HEK293 (cell line): ENCODE results near the gene DIS3L2.

ENCODE experiments used
- CTCF ChIA-PET: fragments of 350-600 bp; formaldehyde crosslinking; extraction: SDS; loops from one replicate; lab custom pipeline; 2021; ENCODE audit warnings: antibody characterized with exemption; lab: Yijun Ruan, JAX
- POLR2A ChIA-PET: fragments of 300-600 bp; formaldehyde crosslinking; extraction: SDS; loops from one replicate; lab custom pipeline; 2020; ENCODE audit warnings: antibody characterized with exemption, inconsistent platforms; lab: Yijun Ruan, JAX
- H3K27ac ChIP-seq: fragments of 200-500 bp; sonication (Bioruptor generic); 2 replicates; pipeline ENCODE4 v1.5.1; 2014; ENCODE audit warnings: low read depth, low read length, control low read depth, inconsistent platforms; ENCODE audit errors: extremely low read depth
- H3K36me3 ChIP-seq, 2 experiments: fragments of 200-500 bp in 1 of 2; sonication (Bioruptor generic) in 1 of 2; 1 replicate in 1 of 2; 2 replicates in 1 of 2; pipeline ENCODE4 v1.5.1; 2014 to 2017; ENCODE audit warnings: inconsistent platforms in 2 of 2, low read length in 2 of 2; ENCODE audit not compliant: control insufficient read depth in 2 of 2, insufficient read depth in 1 of 2
- H3K4me1 ChIP-seq: fragments of 200-500 bp; sonication (Bioruptor generic); 2 replicates; pipeline ENCODE4 v1.5.1; 2014; ENCODE audit warnings: mild to moderate bottlenecking, low read length, inconsistent platforms; ENCODE audit not compliant: control insufficient read depth, insufficient read depth
- H3K4me3 ChIP-seq: 2 replicates; pipeline ENCODE4 v1.5.1; 2011; ENCODE audit warnings: low read depth, mild to moderate bottlenecking, control low read depth, low read length, moderate library complexity
- H3K9me3 ChIP-seq: fragments of 200-500 bp; sonication (Bioruptor generic); 2 replicates; pipeline ENCODE4 v1.5.1; 2014; ENCODE audit warnings: low read depth, low read length, inconsistent platforms; ENCODE audit not compliant: control insufficient read depth, insufficient read depth
- ELK4 ChIP-seq: IDR thresholded peaks from 2 replicates; pipeline ENCODE4 v1.6.1; 2011; ENCODE audit warnings: mild to moderate bottlenecking, low read depth, low read length, borderline replicate concordance
- IKZF3 ChIP-seq: fragments of 450-650 bp; IDR thresholded peaks from 2 replicates; pipeline ENCODE4 v1.5.0; 2018; ENCODE audit warnings: missing biosample characterization, mild to moderate bottlenecking, missing genetic modification characterization, moderate library complexity
- PRDM10 ChIP-seq: fragments of 450-650 bp; formaldehyde crosslinking; IDR thresholded peaks from 2 replicates; pipeline ENCODE4 v1.5.1; 2016; ENCODE audit warnings: missing biosample characterization, missing genetic modification characterization
- PRDM2 ChIP-seq: fragments of 450-650 bp; formaldehyde crosslinking; IDR thresholded peaks from 2 replicates; pipeline ENCODE4 v1.5.1; 2016; ENCODE audit warnings: missing biosample characterization, missing genetic modification characterization, borderline replicate concordance
- PRDM6 ChIP-seq: fragments of 450-650 bp; formaldehyde crosslinking; IDR thresholded peaks from 2 replicates; pipeline ENCODE4 v1.5.1; 2017; ENCODE audit warnings: missing biosample characterization, missing genetic modification characterization
- SP2 ChIP-seq: fragments of 450-650 bp; formaldehyde crosslinking; IDR thresholded peaks from 2 replicates; pipeline ENCODE4 v1.5.1; 2016; ENCODE audit warnings: missing biosample characterization, missing genetic modification characterization
- TCF7L2 ChIP-seq: IDR thresholded peaks from 2 replicates; pipeline ENCODE4 v1.6.1; 2011; ENCODE audit warnings: low read depth, mild to moderate bottlenecking, inconsistent platforms, low read length, moderate library complexity, borderline replicate concordance
- TSHZ1 ChIP-seq: fragments of 450-650 bp; formaldehyde crosslinking; IDR thresholded peaks from 2 replicates; pipeline ENCODE4 v1.5.1; 2016; ENCODE audit warnings: missing biosample characterization, missing genetic modification characterization, borderline replicate concordance
- ZNF114 ChIP-seq: fragments of 450-650 bp; formaldehyde crosslinking; IDR thresholded peaks from 2 replicates; pipeline ENCODE4 v1.5.0; 2017; ENCODE audit warnings: missing biosample characterization, missing genetic modification characterization
- ZNF19 ChIP-seq: fragments of 450-650 bp; formaldehyde crosslinking; IDR thresholded peaks from 2 replicates; pipeline ENCODE4; 2016; ENCODE audit warnings: missing biosample characterization, missing genetic modification characterization, low read depth
- ZNF211 ChIP-seq: fragments of 450-650 bp; formaldehyde crosslinking; IDR thresholded peaks from 2 replicates; pipeline ENCODE4 v1.5.1; 2016; ENCODE audit warnings: low read depth, missing biosample characterization, missing genetic modification characterization
- ZNF292 ChIP-seq: fragments of 450-650 bp; formaldehyde crosslinking; IDR thresholded peaks from 2 replicates; pipeline ENCODE4 v1.5.1; 2016; ENCODE audit warnings: low read depth, missing biosample characterization, missing genetic modification characterization, borderline replicate concordance
- ZNF350 ChIP-seq: fragments of 450-650 bp; formaldehyde crosslinking; IDR thresholded peaks from 2 replicates; pipeline ENCODE4 v1.5.0; 2017; ENCODE audit warnings: missing biosample characterization, mild to moderate bottlenecking, missing genetic modification characterization
- ZNF404 ChIP-seq: fragments of 450-650 bp; formaldehyde crosslinking; IDR thresholded peaks from 2 replicates; pipeline ENCODE4 v1.5.1; 2017; ENCODE audit warnings: missing biosample characterization, missing genetic modification characterization
- ZNF426 ChIP-seq: fragments of 450-650 bp; formaldehyde crosslinking; IDR thresholded peaks from 2 replicates; pipeline ENCODE4 v1.5.1; 2017; ENCODE audit warnings: missing biosample characterization, missing genetic modification characterization, mild to moderate bottlenecking, inconsistent platforms, moderate library complexity
- ZNF488 ChIP-seq: fragments of 450-650 bp; formaldehyde crosslinking; IDR thresholded peaks from 2 replicates; pipeline ENCODE4 v1.5.1; 2016; ENCODE audit warnings: missing biosample characterization, missing genetic modification characterization
- ZNF658 ChIP-seq: fragments of 450-650 bp; formaldehyde crosslinking; IDR thresholded peaks from 2 replicates; pipeline ENCODE4; 2016; ENCODE audit warnings: missing biosample characterization, missing genetic modification characterization

DIS3L2 gene

GRCh38 chr2:231937057-231937456 lies 24.5 kb upstream of the DIS3L2 start (continued):
- TF ChIP-seq PRDM2 (tag by site-specific recombination) (no peak), ZNF292 (tag by site-specific recombination) (no peak), ZNF114 (tag by site-specific recombination) (no peak), SP2 (no peak), ZNF658 (tag by site-specific recombination) (no peak), ELK4 (no peak), PRDM6 (tag by site-specific recombination) (no peak), TSHZ1 (tag by site-specific recombination) (no peak), ZNF350 (tag by site-specific recombination) (no peak)

- ChIA-PET CTCF (interaction anchor here (0.6 kb wide), 2 partner anchors 17 to 203 kb away, joined by 3 read pairs; no protein-coding TSS in a partner anchor), POLR2A (no interaction called here)
- no peak overlapping the region for H3K27ac ChIP-seq
- no peaks in the 10 kb centered on the region for H3K9me3 ChIP-seq
- no peak overlapping the region for H3K4me3 ChIP-seq
- no peaks in the 10 kb centered on the region for H3K4me1 ChIP-seq
- TF ChIP-seq IKZF3 (tag by site-specific recombination) (no peak), ZNF211 (tag by site-specific recombination) (no peak), ZNF488 (tag by site-specific recombination) (no peak), ZNF404 (tag by site-specific recombination) (no peak), ZNF426 (tag by site-specific recombination) (no peak), PRDM10 (tag by site-specific recombination) (no peak), ZNF19 (tag by site-specific recombination) (no peak), TCF7L2 (no peak)
- TF ChIP-seq, all 188 proteins: peak for 0
- no peaks in the 10 kb centered on the region for H3K36me3 ChIP-seq
Observed at GRCh38 chr2:231939022-231939421, 22.5 kb upstream of the DIS3L2 start.
